Ascending aorta (tissue), 2 donors: ENCODE results near the gene APP. TPM values are rescaled to one million over a fixed set of nuclear protein-coding genes. Genes with fewer than 3 reads are reported as not detected.

ENCODE experiments used
- DNase-seq, 2 donors: peaks; one replicate each; pipeline ENCODE4 v3.0.0-alpha.2; 2019; ENCODE audit warnings: low spot score in 2 of 2
- H3K27ac ChIP-seq, 2 donors: fragments of 200-600 bp; sonication (generic); one replicate each; pipeline ENCODE4 v1.5.1; 2016 to 2017; ENCODE audit warnings: mild to moderate bottlenecking in 1 of 2
- H3K27me3 ChIP-seq: fragments of 200-600 bp; sonication (generic); one replicate; pipeline ENCODE4 v1.5.1; 2017
- H3K36me3 ChIP-seq, 2 donors: fragments of 200-600 bp; sonication (generic); one replicate each; pipeline ENCODE4 v1.5.1; 2016
- H3K4me1 ChIP-seq, 2 donors: fragments of 200-600 bp; sonication (generic); one replicate each; pipeline ENCODE4 v1.5.1; 2016 to 2017; ENCODE audit warnings: mild to moderate bottlenecking in 1 of 2
- H3K4me3 ChIP-seq, 2 donors: fragments of 200-600 bp; sonication (generic); one replicate each; pipeline ENCODE4 v1.5.1; 2016 to 2017; ENCODE audit warnings: mild to moderate bottlenecking in 1 of 2
- H3K9me3 ChIP-seq, 2 donors: fragments of 200-600 bp; sonication (generic); one replicate each; pipeline ENCODE4 v1.5.1; 2016
- CTCF ChIP-seq, 3 experiments: fragments of 200-600 bp in 2 of 3; fragments of 450-650 bp in 1 of 3; sonication (generic) in 2 of 3; IDR thresholded peaks; one replicate each; pipeline ENCODE4 v1.5.1; 2016 to 2019; ENCODE audit warnings: antibody characterized with exemption in 3 of 3, mild to moderate bottlenecking in 1 of 3, moderate library complexity in 1 of 3
- intact Hi-C: fragments of 100-400 bp; cut with DNase I; formaldehyde crosslinking; loops from one replicate; pipeline ENCODE4 v1.15.1; 2023
- total RNA-seq: library from RNA; depleted of rRNA; stranded (reverse); fragments of >200 nt; gene quantifications from one replicate; pipeline ENCODE4 v1.1.0, GENCODE V29; 2016

The APP gene
- total RNA-seq, 1 donor from 2014 or later: 350 TPM

GRCh38 chr21:25986928-25987327 is 183.6 kb downstream of the APP start:
- Histone ChIP-seq H3K36me3 (peaks cover 3 to 8% of the 10 kb centered on the region in 2 donors), H3K9me3 (no peaks in the 10 kb centered on the region), H3K4me1 (no peaks in the 10 kb centered on the region), H3K27ac (no peak overlapping the region), H3K27me3 (no peaks in the 10 kb centered on the region), H3K4me3 (no peak overlapping the region)
- no peak for TF ChIP-seq CTCF (IDR thresholded peaks at IDR 0.05)
- intact Hi-C loops: no loop called here
- no peak for DNase-seq

GRCh38 chr21:25985990-25986389 is 184.6 kb downstream of the APP start:
- DNase-seq: no peak
- TF ChIP-seq CTCF (IDR thresholded peaks at IDR 0.05): no peak
- no peaks in the 10 kb centered on the region for H3K9me3 ChIP-seq
- no peaks in the 10 kb centered on the region for H3K27me3 ChIP-seq
- intact Hi-C loops: no loop called here
- H3K4me3 ChIP-seq: no peak overlapping the region
- peaks cover 5 to 13% of the 10 kb centered on the region in 2 donors for H3K36me3 ChIP-seq
- no peaks in the 10 kb centered on the region for H3K4me1 ChIP-seq
- no peak overlapping the region for H3K27ac ChIP-seq

- no peak overlapping the region for H3K27ac ChIP-seq
- intact Hi-C loops: no loop called here
- DNase-seq: no peak
Measured at GRCh38 chr21:25984538-25984937, 186.0 kb downstream of the APP start.

GRCh38 chr21:25983745-25984144 is 186.8 kb downstream of the APP start:
- H3K9me3 ChIP-seq: no peaks in the 10 kb centered on the region
- no peak overlapping the region for H3K27ac ChIP-seq
- TF ChIP-seq CTCF (IDR thresholded peaks at IDR 0.05): no peak
- peaks cover 5 to 21% of the 10 kb centered on the region in 2 donors for H3K36me3 ChIP-seq
- H3K4me1 ChIP-seq: no peaks in the 10 kb centered on the region
- no peaks in the 10 kb centered on the region for H3K27me3 ChIP-seq
- intact Hi-C loops: no loop called here
- no peak for DNase-seq
- no peak overlapping the region for H3K4me3 ChIP-seq

More at GRCh38 chr21:25984538-25984937, 186.0 kb downstream of the APP start:
- Histone ChIP-seq H3K4me3 (no peak overlapping the region), H3K27me3 (no peaks in the 10 kb centered on the region), H3K9me3 (no peaks in the 10 kb centered on the region), H3K36me3 (peaks cover 5 to 21% of the 10 kb centered on the region in 2 donors), H3K4me1 (no peaks in the 10 kb centered on the region)
- TF ChIP-seq CTCF (IDR thresholded peaks at IDR 0.05): no peak

GRCh38 chr21:25980710-25981109 is 189.9 kb downstream of the APP start:
- no peaks in the 10 kb centered on the region for H3K27me3 ChIP-seq
- no peak overlapping the region for H3K27ac ChIP-seq

More at GRCh38 chr21:25980710-25981109, 189.9 kb downstream of the APP start:
- Histone ChIP-seq H3K36me3 (peaks cover 5 to 20% of the 10 kb centered on the region in 2 donors), H3K9me3 (no peaks in the 10 kb centered on the region), H3K4me3 (no peak overlapping the region), H3K4me1 (no peaks in the 10 kb centered on the region)
- intact Hi-C loops: no loop called here
- TF ChIP-seq CTCF (IDR thresholded peaks at IDR 0.05): no peak
- no peak for DNase-seq
